HG03139 (cell line): ENCODE data around the gene SEMA3F.
A peak's percentile ranks its signal among the peaks of the same experiment; 100 is the strongest.

Experiments used
- ATAC-seq: cut with Tn5 transposase; IDR thresholded peaks from one replicate; pipeline ENCODE4 v1.9.1; 2021; ENCODE audit not compliant: unreplicated experiment

The SEMA3F gene

GRCh38 chr3:50230104-50230793 is 75.1 kb downstream of the SEMA3F start:
- no peak for ATAC-seq

DNA sequence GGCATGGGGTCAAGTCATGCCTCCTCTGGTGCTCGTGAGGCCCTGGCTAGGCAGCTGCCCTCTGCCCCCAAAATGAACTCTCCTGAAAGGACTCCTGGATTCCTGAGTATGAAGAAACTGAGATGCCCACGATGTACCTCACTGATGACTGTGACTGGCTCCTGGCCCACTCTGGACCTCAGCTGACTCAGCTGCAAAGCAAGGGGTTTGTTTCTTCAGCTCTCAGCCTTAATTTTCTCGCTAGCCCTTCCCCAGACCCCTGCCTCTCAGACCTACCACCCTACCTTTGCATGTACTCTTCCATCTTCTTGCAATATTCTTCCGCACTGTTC is 75.6 kb downstream of the SEMA3F start:
- no peak for ATAC-seq

DNA sequence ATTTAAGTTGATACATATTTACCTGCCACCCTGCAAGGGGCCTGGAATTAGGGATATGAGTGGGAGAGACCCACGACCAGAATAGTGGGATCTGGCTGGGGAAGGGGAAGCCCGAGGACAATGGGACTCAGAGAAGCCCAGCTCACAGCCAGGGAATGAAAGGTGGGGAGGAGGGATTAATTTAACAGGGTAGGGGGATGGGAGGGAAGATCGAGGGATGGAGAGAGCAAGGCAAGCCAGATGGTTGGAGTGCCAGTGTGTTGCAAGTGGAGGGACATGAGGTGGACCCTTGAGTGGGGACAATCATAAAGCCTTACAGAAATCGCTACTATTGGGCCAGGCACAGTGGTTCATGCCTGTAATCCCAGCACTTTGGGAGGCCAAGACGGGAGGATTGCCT is 76.5 kb downstream of the SEMA3F start:
- ATAC-seq: no peak

DNA sequence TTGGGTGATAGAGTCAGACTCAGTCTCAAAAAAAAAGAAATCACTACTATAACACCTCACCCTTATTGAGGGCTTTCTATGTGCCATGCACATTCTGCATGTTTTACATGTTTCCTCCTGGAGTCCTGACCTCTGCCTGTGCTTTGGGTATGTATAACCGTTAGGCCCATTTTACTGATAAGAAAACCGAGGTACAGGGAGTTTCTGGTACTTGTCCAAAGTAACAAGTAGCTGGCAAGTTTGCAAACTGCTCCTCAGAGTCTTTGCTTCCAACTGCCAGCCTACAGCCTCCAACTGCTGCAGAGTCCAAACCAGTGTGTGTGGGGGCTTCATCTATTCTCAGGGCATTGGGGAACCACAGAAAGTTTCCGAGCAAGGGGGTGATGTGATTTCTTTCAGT is 77.2 kb downstream of the SEMA3F start:
- no peak for ATAC-seq

GRCh38 chr3:50233176-50233575 is 78.1 kb downstream of the SEMA3F start:
- ATAC-seq: no peak

DNA sequence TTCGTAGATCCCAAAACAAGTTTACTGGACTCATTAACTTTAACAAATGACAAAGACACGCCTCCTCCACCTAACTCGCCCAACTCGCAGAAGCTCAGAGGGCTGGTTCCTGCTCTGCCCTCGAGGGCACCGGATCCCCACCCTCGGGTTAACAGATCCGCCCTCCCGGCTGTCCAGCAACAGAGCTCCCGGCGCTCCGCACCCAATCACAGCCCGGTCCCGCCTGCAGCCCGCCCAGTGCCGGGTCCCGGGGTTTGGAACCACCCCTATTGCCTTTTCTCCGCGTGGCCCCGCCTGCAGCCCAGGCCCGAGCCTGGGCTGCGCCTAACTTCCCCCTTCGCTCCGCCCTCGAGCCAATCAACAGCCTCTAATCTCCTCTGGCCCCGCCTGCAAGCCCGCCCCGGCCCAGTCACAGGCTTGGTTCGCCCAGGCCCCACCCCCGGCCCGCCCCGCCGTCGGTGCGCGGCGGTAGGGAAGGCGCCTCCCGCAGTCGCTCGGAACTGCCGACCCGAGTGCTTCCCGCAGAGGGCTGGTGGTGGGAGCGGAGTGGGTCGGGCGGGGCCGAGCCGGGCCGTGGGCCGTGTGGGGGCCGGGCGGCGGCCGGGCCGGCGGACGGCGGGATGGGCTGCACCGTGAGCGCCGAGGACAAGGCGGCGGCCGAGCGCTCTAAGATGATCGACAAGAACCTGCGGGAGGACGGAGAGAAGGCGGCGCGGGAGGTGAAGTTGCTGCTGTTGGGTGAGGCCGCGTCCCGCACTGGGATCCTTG is 80.8 kb downstream of the SEMA3F start, which contains the start of gene GNAI2:
GNAI2 (plus strand) TSS at position 489 of the 768 bp plus-strand sequence; CDS start at position 621, 132 bp downstream.
- peak; percentile 85 for ATAC-seq

GRCh38 chr3:50236484-50237132 is 81.5 kb downstream of the SEMA3F start:
- no peak for ATAC-seq

- ATAC-seq: no peak
These were observed 82.1 kb downstream of the SEMA3F start for GRCh38 chr3:50237133-50237651.

DNA sequence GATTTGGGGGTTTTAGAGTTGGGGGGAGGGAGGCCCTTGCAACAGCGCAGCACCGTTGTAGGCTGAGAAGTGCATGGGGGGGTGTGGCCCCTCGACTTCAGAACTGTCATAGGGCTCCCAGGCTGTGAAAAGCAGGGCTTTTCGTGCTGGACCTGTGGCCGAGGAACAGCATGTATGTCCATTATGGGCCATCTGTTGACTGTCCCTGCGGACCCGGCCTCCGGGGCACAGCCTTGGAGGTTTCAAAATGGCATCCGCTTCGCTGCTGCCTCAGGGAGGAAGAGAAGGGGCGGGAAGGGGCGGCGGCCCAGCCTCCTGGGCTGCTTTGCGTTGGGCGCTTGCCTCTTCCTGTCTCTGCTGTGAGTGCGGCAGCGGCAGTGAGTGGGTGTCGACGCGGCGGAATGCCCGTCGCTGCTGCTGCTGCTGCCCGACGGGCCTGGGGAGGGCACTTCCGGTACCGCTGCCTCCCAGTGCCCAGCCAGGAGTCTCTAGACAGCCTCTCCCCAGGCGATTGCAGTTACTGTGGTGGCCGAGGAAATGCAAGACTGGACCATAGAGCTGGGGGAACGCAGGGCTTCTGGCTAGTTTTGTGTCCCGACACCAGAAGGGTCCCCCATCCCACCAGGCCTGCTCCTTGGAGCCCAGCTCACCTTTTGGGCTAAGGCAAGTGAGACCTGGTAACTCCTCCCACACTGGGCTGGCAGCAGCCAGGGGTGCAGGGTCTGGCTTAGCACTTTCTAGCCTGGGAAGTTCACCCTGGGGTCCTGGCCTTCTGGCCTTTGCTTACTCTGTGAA is 82.8 kb downstream of the SEMA3F start:
- no peak for ATAC-seq

- ATAC-seq: no peak
These were observed 83.5 kb downstream of the SEMA3F start for GRCh38 chr3:50238549-50239026.
